GM18951 (cell line): Measurements from ENCODE around the gene FAM234B.

Source experiments
- POLR2A ChIP-seq: IDR thresholded peaks from 4 replicates; pipeline ENCODE4 v1.6.1; 2011; ENCODE audit warnings: mild to moderate bottlenecking; ENCODE audit not compliant: insufficient read length, insufficient read depth; ENCODE audit errors: extremely low read depth
- in situ Hi-C: fragments of 300-500 bp; cut with MboI; formaldehyde crosslinking; loops from one replicate; pipeline ENCODE4 v1.12.0; 2022; ENCODE audit warnings: low sequenced_read_pairs, mixed read lengths, inconsistent platforms; ENCODE audit not compliant: unreplicated experiment

Gene FAM234B

DNA sequence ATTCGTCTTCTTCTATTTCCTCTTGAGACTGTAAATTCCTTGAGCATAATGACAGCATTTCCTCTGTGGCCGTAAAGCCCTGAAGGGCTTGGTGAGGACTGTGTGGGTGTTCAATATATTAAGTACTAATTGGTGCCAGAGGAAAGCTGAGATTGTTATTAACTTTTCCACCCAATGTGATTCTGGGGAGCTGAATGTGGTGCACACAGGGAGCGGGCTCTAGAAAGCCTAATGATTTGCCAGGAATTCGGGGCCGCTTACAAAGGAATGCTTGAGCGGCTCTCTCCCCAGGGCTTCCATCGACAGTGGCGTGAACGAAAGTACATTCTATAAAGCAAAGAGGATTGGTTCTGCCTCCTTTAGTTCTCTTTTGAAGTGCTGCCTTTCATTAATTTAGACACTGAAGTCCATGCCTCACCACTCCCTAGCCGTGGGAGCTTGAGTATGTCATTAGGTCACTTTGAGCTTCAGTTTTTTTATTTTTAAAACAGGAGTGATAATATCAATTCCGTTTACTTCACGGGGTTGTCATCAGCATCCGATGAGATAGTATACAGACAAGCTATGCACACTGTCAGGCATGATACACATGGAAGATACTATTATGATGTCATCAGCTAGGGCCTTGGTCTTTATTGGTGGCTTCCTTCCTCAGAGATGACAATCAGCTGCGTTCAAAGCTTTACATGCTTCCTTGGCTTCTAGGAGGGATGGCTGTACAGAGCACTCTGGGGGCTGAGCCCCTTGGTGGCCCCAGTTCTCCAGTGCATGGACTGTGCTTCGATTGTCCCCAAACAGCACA is 70.3 kb downstream of the FAM234B start:
- TF ChIP-seq POLR2A: no peak
- in situ Hi-C loops: no loop called here

DNA sequence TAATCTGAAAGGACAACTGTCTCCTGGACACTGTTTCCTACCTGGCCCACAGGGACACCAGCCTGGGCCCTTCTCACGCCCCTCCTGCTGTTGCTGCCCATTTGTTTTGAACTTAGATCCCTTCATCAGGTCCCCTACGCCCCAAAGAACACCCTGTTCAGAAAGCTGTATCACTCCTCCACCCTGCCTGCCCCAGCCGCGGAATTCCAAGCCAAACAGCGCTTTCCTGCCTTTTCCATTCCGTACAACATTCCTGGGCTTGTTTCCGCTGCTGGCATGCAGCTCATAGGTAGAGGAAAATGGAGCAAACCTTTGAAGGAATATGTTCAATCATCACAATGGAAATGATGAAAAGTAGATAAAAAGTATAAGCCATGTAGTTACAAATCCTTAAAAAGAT is 72.1 kb downstream of the FAM234B start:
- no peak for TF ChIP-seq POLR2A
- in situ Hi-C loops: no loop called here

DNA sequence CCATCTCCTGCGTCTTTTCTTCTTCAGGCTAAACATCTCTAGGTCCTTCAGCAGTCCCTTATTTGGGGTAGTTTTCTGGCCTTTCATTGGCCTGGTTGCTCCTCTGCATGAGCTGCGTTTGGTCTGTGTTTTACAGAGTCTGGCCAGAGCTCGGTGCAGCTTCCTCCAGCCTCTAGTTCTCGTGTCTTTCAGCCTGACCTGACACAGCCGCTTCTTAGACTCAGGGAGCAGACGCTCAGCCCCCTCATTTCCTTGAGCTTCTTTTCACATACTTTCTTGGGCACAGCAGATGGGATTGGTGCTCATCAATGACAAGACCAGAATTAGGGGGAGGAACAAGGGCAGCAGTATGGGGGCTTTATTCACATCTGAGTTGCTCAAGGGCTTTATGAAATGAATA is 72.8 kb downstream of the FAM234B start:
- TF ChIP-seq POLR2A: no peak
- in situ Hi-C loops: no loop called here

- TF ChIP-seq POLR2A: no peak
- in situ Hi-C loops: no loop called here
These were observed 75.6 kb downstream of the FAM234B start for GRCh38 chr12:13119826-13120225.

- no peak for TF ChIP-seq POLR2A
- in situ Hi-C loops: no loop called here
These were observed 76.2 kb downstream of the FAM234B start for GRCh38 chr12:13120413-13120812.

- no peak for TF ChIP-seq POLR2A
- in situ Hi-C loops: no loop called here
These were observed 77.4 kb downstream of the FAM234B start for GRCh38 chr12:13121568-13121967.

DNA sequence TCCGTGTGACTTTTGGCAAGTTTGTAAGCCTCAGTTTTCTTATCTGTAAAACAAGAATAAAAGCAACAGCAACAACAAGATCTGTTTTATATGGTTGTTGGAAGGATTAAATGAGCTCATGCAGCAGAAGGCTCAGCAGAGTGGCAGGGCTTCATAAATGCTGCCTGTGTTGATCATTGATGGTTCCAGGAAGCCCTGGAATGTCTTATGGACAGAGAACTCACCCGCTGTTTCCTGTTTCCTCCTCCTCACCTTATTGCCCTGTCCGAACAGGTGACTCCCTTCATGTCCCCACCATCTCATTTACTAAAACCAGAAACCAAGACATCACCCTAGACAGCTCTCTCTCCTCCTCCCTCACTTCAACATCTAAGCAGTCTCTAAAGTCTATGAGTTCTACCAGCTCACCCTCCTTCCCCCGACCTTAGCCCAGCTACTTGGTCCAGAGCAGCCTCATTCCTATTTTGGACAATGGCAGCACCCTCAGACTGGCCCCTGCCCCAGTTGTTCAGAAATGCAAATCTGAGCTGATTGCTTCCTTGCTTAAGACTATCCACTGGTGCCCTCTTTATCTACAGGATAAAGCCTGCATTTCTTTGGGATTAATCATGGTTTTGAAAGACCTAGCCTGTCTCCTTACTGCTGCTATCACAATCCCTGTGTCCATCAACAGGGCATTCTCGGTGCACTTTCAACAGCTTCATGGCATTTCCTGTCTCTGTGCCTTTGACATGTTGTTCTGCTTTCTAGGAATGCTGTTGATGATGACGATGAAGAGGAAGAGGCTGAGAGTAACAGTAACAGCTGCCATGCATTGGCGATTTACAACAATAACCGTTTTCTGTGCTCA is 80.7 kb downstream of the FAM234B start:
- in situ Hi-C loops: no loop called here
- no peak for TF ChIP-seq POLR2A

DNA sequence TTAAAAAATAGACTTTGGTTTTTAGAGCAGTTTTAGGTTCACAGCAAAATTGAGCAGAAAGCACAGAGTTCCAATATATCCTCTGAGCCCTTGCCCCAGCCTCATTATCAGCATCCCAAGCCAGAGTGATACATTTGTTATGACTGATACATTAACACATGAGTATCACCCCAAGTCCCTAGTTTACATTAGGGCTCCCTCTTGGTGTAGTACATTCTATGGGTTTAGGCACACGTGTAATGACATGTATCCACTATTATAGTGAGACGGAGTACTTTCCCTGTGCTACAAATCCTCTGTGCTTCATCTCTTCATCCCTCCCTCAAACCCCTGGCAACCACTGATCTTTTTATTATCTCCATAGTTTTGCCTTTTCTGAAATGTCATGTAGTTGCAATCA is 81.8 kb downstream of the FAM234B start:
- TF ChIP-seq POLR2A: no peak
- in situ Hi-C loops: no loop called here

GRCh38 chr12:13126494-13126893 is 82.3 kb downstream of the FAM234B start:
- in situ Hi-C loops: no loop called here
- TF ChIP-seq POLR2A: no peak

DNA sequence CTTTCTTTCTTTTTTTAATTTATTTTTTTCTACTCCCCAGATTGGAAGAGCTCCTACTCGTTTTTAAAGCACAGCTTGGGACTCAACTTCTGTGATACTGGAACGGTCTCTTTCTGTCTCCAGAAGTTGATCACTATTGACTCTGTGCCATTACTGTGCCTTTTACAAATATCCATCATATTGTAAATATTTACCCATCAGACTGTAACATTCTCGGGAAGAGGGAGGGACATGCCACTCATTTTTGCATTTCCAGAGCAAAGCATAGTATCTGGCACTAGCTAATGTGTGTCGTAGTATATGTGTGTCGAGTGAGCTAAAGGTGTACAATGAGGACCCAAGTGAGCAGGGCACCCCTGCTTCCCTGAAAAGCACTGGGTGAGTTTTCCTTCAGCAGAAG is 83.3 kb downstream of the FAM234B start:
- in situ Hi-C loops: no loop called here
- TF ChIP-seq POLR2A: no peak

GRCh38 chr12:13128291-13128965 is 84.2 kb downstream of the FAM234B start:
- in situ Hi-C loops: no loop called here
- TF ChIP-seq POLR2A: no peak

- in situ Hi-C loops: no loop called here
- TF ChIP-seq POLR2A: no peak
These were observed 86.8 kb downstream of the FAM234B start for GRCh38 chr12:13130981-13131380.
